Glutamatergic neuron (in vitro differentiated cells): ENCODE results near the gene CES1. TPM values are rescaled to one million over a fixed set of nuclear protein-coding genes. Genes with fewer than 3 reads are reported as not detected.

Experiments
- DNase-seq: peaks from one replicate; pipeline ENCODE4 v3.0.0; 2022
- H3K27ac Mint-ChIP-seq: one replicate; pipeline ENCODE4 v1.8.0; 2020; ENCODE audit warnings: mild to moderate bottlenecking, mixed read lengths, inconsistent platforms; ENCODE audit not compliant: unreplicated experiment
- H3K27me3 Mint-ChIP-seq: one replicate; pipeline ENCODE4 v1.8.0; 2020; ENCODE audit warnings: mild to moderate bottlenecking, moderate library complexity, mixed read lengths, inconsistent platforms; ENCODE audit not compliant: unreplicated experiment
- H3K36me3 Mint-ChIP-seq: one replicate; pipeline ENCODE4 v1.8.0; 2020; ENCODE audit warnings: mild to moderate bottlenecking, mixed read lengths, inconsistent platforms; ENCODE audit not compliant: unreplicated experiment
- H3K4me1 Mint-ChIP-seq: one replicate; pipeline ENCODE4 v1.8.0; 2020; ENCODE audit warnings: mild to moderate bottlenecking, low read depth, mixed read lengths, inconsistent platforms; ENCODE audit not compliant: unreplicated experiment
- H3K4me3 Mint-ChIP-seq: one replicate; pipeline ENCODE4 v1.8.0; 2020; ENCODE audit warnings: mild to moderate bottlenecking, mixed read lengths, inconsistent platforms; ENCODE audit not compliant: unreplicated experiment
- H3K9me3 Mint-ChIP-seq: one replicate; pipeline ENCODE4 v1.8.0; 2020; ENCODE audit warnings: mild to moderate bottlenecking, moderate library complexity, mixed read lengths, inconsistent platforms; ENCODE audit not compliant: unreplicated experiment
- total RNA-seq: library from RNA; stranded (reverse); fragmentation: NEBNext Ultra II Directional; extraction: Animal tissue kit (Norgen Biotek cat#: 25700); gene quantifications from one replicate; pipeline ENCODE4 v1.2.1, GENCODE V29; 2021; ENCODE audit not compliant: unreplicated experiment
- TF ChIP-seq, protein P1 (sequence below): fragments of 200-600 bp; sonication (generic); IDR thresholded peaks from one replicate; pipeline ENCODE4 v1.5.0; 2021; ENCODE audit not compliant: partially characterized antibody, unreplicated experiment

The CES1 gene
- total RNA-seq, 1 donor from 2014 or later, result not detected

DNA sequence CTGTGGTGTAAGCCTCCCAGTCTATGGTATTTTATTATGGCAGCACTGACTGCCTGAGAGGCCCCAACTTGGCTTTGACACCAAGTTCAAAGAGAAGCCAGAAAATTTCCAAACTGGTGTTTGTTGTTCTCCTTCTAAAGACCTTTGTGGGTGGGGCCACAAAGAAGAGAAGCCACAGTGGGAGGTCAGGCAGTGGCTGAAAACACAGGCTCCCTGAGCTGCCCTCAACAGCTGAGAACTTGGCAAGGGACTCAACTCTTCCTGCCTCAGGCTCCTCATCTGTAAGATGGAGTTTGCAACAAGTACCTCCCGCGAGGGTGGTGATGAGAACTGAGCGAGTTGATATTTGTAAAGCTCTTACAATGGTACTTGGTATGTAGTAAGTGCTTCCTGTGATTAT is 24.1 kb upstream of the CES1 start:
- TF ChIP-seq, protein P1, sequence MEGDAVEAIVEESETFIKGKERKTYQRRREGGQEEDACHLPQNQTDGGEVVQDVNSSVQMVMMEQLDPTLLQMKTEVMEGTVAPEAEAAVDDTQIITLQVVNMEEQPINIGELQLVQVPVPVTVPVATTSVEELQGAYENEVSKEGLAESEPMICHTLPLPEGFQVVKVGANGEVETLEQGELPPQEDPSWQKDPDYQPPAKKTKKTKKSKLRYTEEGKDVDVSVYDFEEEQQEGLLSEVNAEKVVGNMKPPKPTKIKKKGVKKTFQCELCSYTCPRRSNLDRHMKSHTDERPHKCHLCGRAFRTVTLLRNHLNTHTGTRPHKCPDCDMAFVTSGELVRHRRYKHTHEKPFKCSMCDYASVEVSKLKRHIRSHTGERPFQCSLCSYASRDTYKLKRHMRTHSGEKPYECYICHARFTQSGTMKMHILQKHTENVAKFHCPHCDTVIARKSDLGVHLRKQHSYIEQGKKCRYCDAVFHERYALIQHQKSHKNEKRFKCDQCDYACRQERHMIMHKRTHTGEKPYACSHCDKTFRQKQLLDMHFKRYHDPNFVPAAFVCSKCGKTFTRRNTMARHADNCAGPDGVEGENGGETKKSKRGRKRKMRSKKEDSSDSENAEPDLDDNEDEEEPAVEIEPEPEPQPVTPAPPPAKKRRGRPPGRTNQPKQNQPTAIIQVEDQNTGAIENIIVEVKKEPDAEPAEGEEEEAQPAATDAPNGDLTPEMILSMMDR, result no peak
- H3K9me3 Mint-ChIP-seq, result peaks cover 6% of the 10 kb centered on the region
- no peaks in the 10 kb centered on the region for H3K27me3 Mint-ChIP-seq
- no peak for DNase-seq
- no peak overlapping the region for H3K4me3 Mint-ChIP-seq
- peaks cover 5% of the 10 kb centered on the region for H3K36me3 Mint-ChIP-seq
- H3K4me1 Mint-ChIP-seq, result no peaks in the 10 kb centered on the region
- no peak overlapping the region for H3K27ac Mint-ChIP-seq

DNA sequence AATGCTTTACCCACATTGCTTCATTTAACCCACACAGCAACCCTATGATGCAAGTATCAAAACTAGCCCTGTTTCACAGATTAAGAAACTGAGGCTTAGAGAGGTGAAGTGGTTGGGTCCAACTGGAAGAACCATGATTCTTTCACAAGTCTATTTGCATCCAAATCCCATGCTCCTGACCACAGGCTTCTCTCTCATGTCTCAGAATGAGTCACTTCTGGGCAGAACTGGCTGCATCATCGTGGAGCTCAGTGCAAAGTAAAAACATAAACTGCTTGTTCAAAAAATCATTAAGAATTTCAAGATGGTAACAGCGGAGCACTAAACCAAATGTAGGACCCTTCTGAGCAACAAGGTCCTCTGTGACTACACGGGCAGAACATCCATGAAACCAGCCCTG is 20.2 kb upstream of the CES1 start:
- no peak overlapping the region for H3K27ac Mint-ChIP-seq

DNA sequence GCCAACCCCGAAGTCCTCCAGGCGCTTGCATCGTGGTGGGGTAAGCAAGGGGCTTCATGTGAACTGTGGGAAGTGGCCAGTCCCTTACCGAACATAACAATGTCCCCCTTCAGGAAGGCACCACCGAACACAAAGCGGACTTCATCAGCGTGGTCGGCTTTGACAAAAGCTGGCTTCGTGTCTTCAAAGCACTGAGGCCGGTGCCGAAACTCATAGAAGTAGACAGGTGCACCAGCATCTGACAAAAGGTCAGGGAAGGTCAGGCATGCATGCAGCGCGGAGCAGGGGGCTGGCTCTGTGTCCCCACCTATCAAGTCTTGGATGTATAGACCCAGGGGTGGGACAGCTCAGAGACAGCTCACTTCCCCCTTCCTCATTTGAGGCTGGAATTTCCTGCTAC is 16.6 kb upstream of the CES1 start:
- H3K27ac Mint-ChIP-seq, result no peak overlapping the region
- TF ChIP-seq, protein P1, result no peak
- H3K27me3 Mint-ChIP-seq, result no peaks in the 10 kb centered on the region
- no peak overlapping the region for H3K4me3 Mint-ChIP-seq
- peaks cover 3% of the 10 kb centered on the region for H3K9me3 Mint-ChIP-seq
- no peaks in the 10 kb centered on the region for H3K4me1 Mint-ChIP-seq
- H3K36me3 Mint-ChIP-seq, result no peaks in the 10 kb centered on the region
- no peak for DNase-seq

More for the DNA sequence above, 20.2 kb upstream of the CES1 start:
- Mint-ChIP-seq H3K4me1 (no peaks in the 10 kb centered on the region), H3K9me3 (peaks cover 5% of the 10 kb centered on the region), H3K36me3 (peaks cover 5% of the 10 kb centered on the region), H3K4me3 (no peak overlapping the region), H3K27me3 (no peaks in the 10 kb centered on the region)
- TF ChIP-seq, protein P1, result no peak
- DNase-seq, result no peak

DNA sequence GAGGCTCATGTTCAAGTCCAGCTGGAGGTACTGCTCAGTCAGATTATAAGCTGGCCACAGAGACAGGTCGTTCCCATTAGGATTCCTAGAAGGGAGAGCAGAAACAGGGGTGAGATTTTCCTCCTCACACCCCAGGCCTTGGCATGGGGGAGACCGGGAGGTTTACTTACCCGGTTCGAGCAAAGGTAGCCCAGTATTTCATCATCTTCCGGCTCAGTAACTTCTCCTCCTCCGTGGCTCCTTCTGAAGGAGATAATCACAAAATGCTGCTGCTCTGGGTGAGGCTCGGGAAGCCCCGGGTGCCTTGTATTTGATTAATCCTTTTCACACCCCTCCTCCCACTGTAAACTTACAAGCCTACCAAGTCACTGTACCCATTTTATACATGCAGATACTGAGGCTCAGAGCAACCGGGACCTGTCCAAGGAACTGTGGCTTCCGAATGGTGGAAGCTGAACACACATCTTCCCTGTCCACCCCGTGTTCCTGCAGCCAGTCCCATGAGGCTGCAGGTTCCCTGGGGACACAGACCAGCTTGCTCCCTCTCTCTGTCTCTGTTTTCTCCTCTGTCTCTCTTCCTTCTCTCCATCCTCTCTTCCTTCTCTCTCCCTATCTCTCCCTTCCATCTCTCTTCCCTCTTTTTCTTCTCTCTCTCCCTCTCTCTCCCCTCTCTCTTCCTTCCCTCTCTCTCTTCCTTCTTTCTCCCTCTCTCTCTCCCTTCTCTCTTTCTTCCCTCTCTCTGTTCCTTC is 13.9 kb upstream of the CES1 start:
- DNase-seq, result no peak
- TF ChIP-seq, protein P1, result no peak
- H3K4me1 Mint-ChIP-seq, result no peaks in the 10 kb centered on the region
- no peak overlapping the region for H3K27ac Mint-ChIP-seq
- no peaks in the 10 kb centered on the region for H3K36me3 Mint-ChIP-seq
- H3K27me3 Mint-ChIP-seq, result no peaks in the 10 kb centered on the region
- H3K4me3 Mint-ChIP-seq, result no peak overlapping the region
- no peaks in the 10 kb centered on the region for H3K9me3 Mint-ChIP-seq

DNA sequence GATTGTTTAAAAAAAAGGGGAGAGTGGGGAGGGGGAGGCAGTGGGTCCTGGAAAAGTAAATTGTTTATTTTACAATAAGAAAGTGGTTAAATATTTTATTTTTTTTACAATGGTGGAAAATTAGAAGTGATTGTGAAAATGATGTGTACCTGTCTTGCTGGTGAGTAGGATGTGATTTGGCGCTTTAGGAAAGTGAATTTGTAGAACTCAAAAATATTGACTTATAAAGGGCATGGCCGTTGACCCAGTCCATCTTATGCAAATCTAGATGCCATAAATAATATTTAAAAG is 10.2 kb upstream of the CES1 start:
- no peaks in the 10 kb centered on the region for H3K9me3 Mint-ChIP-seq

More for the DNA sequence above, 10.2 kb upstream of the CES1 start:
- Mint-ChIP-seq H3K4me1 (no peaks in the 10 kb centered on the region), H3K27me3 (peaks cover 2% of the 10 kb centered on the region), H3K36me3 (no peaks in the 10 kb centered on the region), H3K27ac (no peak overlapping the region), H3K4me3 (no peak overlapping the region)
- TF ChIP-seq, protein P1, result no peak
- DNase-seq, result no peak
